Lower leg skin (tissue), 4 donors: ENCODE measurements around the gene PDS5A. TPM values are rescaled to one million over a fixed set of nuclear protein-coding genes. Genes with fewer than 3 reads are reported as not detected.
A peak's percentile ranks its signal among the peaks of the same experiment; 100 is the strongest.
"Not testable (repeated sequence)": the region's sequence is repeated elsewhere in the genome, so short reads cannot be mapped to it uniquely, and the experiment has no call there.

Experiments used
- DNase-seq, 2 donors: peaks; one replicate each; pipeline ENCODE4 v3.0.0-alpha.2; 2019; ENCODE audit warnings: low spot score in 2 of 2
- H3K4me3 ChIP-seq: fragments of 200-600 bp; sonication (generic); 2 replicates; pipeline ENCODE4 v1.5.1; 2017; ENCODE audit warnings: mild to moderate bottlenecking, low read depth; ENCODE audit not compliant: poor library complexity, severe bottlenecking
- CTCF ChIP-seq, 3 donors: fragments of 450-650 bp; IDR thresholded peaks; one replicate each; pipeline ENCODE4 v1.5.1; 2016; ENCODE audit warnings: antibody characterized with exemption in 3 of 3, mild to moderate bottlenecking in 3 of 3, moderate library complexity in 2 of 3
- POLR2A ChIP-seq, 2 donors: fragments of 450-650 bp; IDR thresholded peaks; one replicate each; pipeline ENCODE4 v1.6.1; 2016 to 2017; ENCODE audit warnings: antibody characterized with exemption in 2 of 2, mild to moderate bottlenecking in 1 of 2, moderate library complexity in 1 of 2
- WGBS, 2 donors: methylation state at CpG; one replicate each; pipeline ENCODE4 v1.1.5; 2018; 5-methylcytosine and 5-hydroxymethylcytosine counted together
- intact Hi-C: fragments of 100-400 bp; cut with DNase I; formaldehyde crosslinking; loops from one replicate; pipeline ENCODE4 v1.15.0; 2023; ENCODE audit warnings: low total_unique reads
- total RNA-seq, 4 donors: library from RNA; depleted of rRNA; stranded (reverse); fragments of >200 nt; gene quantifications; one replicate each; pipeline ENCODE4 v1.1.0, GENCODE V29; 2016

The PDS5A gene
- 10 to 100 TPM; 45.7 to 57.6 (median 53.5) TPM for total RNA-seq

- DNase-seq, result peak; percentile 79 to 96
- intact Hi-C loops, result loop anchor here (5.0 kb wide), 1 partner anchor 280 kb away; the partner anchor contains the start of gene UBE2K
- H3K4me3 ChIP-seq, result peak within 1 kb of the TSS; percentile 97
- no peak for TF ChIP-seq POLR2A (IDR thresholded peaks at IDR 0.05)
- TF ChIP-seq CTCF (IDR thresholded peaks at IDR 0.05), result peak in 2 of 3 donors; percentile 24 to 43
- whole genome bisulfite sequencing, 2 donors, result 1% methylated on average over 10 to 70 of the region's 117 CpGs
Measured at GRCh38 chr4:39977489-39978377, at the start of gene PDS5A. PDS5A (minus strand) TSS chr4:39977911; CDS start chr4:39976577, 1,334 bp downstream.

DNA sequence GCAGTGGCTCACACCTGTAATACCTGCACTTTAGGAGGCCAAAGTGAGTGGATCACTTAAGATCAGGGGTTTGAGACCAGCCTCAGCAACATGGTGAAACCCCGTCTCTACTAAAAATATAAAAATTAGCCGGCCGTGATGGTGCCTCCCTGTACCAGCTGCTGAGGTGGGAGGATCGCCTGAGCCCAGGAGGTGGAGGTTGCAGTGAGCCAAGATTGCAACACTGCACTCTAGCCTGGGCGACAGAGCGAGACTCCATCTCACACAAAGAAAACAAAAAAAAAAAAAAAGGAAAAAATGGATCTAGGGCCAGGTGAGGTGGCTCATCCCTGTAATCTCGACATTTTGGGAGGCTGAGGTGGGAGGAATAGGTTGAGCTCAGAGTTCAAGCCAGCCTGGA, 46.3 kb upstream of the PDS5A start:
- DNase-seq, intact Hi-C loops, H3K4me3 ChIP-seq: not testable (repeated sequence)
- WGBS, 2 donors, result 90% methylated on average over 7 of the region's 7 CpGs; no CpG with 5 or more reads in 1 of the 2 donors

GRCh38 chr4:40021116-40021515, 43.4 kb upstream of the PDS5A start:
- intact Hi-C loops, H3K4me3 ChIP-seq: not testable (repeated sequence)
- peak in 1 of 2 donors; percentile 34 for DNase-seq
- 81 to 88% methylated on average over 7 of the region's 7 CpGs for WGBS, 2 donors

DNA sequence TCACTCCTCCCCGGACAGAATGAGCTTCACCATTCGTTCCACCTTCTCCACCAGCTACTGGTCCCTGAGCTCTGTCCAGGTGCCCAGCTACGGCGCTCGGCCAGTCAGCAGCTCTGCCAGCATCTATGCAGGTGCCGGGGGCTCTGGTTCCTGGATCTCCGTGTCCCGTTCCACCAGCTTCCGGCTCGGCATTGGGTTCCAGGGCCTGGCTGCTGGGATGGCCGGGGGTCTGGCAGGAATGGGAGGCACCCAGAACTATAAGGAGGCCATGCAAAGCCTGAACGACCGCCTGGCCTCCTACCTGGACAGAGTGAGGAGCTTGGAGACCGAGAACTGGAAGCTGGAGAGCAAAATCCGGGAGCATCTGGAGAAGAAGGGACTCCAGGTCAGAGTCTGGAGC, 42.5 kb upstream of the PDS5A start:
- WGBS, 2 donors, result 95 to 96% methylated on average over 14 to 15 of the region's 15 CpGs
- TF ChIP-seq POLR2A (IDR thresholded peaks at IDR 0.05) (no peak), CTCF (IDR thresholded peaks at IDR 0.05) (no peak)
- H3K4me3 ChIP-seq, result no peak overlapping the region
- intact Hi-C loops, result no loop called here
- DNase-seq, result no peak

GRCh38 chr4:40016007-40016406, 38.3 kb upstream of the PDS5A start:
- TF ChIP-seq CTCF (IDR thresholded peaks at IDR 0.05) (no peak), POLR2A (IDR thresholded peaks at IDR 0.05) (no peak)
- intact Hi-C loops, result no loop called here
- no peak overlapping the region for H3K4me3 ChIP-seq
- WGBS, 2 donors, result 85 to 89% methylated on average over 2 of the region's 2 CpGs
- no peak for DNase-seq

GRCh38 chr4:40003986-40004385, 26.3 kb upstream of the PDS5A start:
- no peak for DNase-seq
- no peak overlapping the region for H3K4me3 ChIP-seq
- no peak for TF ChIP-seq CTCF (IDR thresholded peaks at IDR 0.05)
- WGBS, 2 donors, result 62 to 69% methylated on average over 1 of the region's 1 CpG
- intact Hi-C loops, result loop anchor here (10.0 kb wide), 1 partner anchor 91 kb away; no protein-coding TSS in a partner anchor
